Activated naive CD4-positive, alpha-beta T cell treated with anti-CD3 and anti-CD28 coated beads, Interleukin-2, amount 50 U/mL, for 16 hours (primary cell): Measurements from ENCODE around the gene OLFML1.

Experiments used
- DNase-seq: peaks from one replicate; pipeline ENCODE4 v3.0.0-alpha.2; 2020

The OLFML1 gene

GRCh38 chr11:7484131-7484530 lies 1.2 kb upstream of the OLFML1 start:
- no peak for DNase-seq

GRCh38 chr11:7484645-7485044 lies 661 bp upstream of the OLFML1 start:
- no peak for DNase-seq

GRCh38 chr11:7486098-7486780 lies 933 bp downstream of the OLFML1 start:
- DNase-seq: no peak

GRCh38 chr11:7486781-7487140 lies 1.5 kb downstream of the OLFML1 start:
- DNase-seq: no peak

GRCh38 chr11:7487360-7487759 lies 2.1 kb downstream of the OLFML1 start:
- DNase-seq: no peak

GRCh38 chr11:7488681-7489080 lies 3.4 kb downstream of the OLFML1 start:
- DNase-seq: no peak

- no peak for DNase-seq
These were observed 4.1 kb downstream of the OLFML1 start for GRCh38 chr11:7489376-7489775.

- DNase-seq: no peak
These were observed 4.7 kb downstream of the OLFML1 start for GRCh38 chr11:7490054-7490453.

GRCh38 chr11:7490535-7490934 lies 5.2 kb downstream of the OLFML1 start:
- DNase-seq: no peak

- DNase-seq: no peak
These were observed 6.9 kb downstream of the OLFML1 start for GRCh38 chr11:7492253-7492652.

- no peak for DNase-seq
These were observed 8.4 kb downstream of the OLFML1 start for GRCh38 chr11:7493670-7494069.

- DNase-seq: no peak
These were observed 8.9 kb downstream of the OLFML1 start for GRCh38 chr11:7494086-7494745.

GRCh38 chr11:7495882-7496551 lies 10.7 kb downstream of the OLFML1 start:
- no peak for DNase-seq

GRCh38 chr11:7498193-7498592 lies 12.9 kb downstream of the OLFML1 start:
- no peak for DNase-seq

GRCh38 chr11:7499081-7499480 lies 13.8 kb downstream of the OLFML1 start:
- DNase-seq: no peak

- DNase-seq: no peak
These were observed 14.9 kb downstream of the OLFML1 start for GRCh38 chr11:7500251-7500650.

- no peak for DNase-seq
These were observed 15.9 kb downstream of the OLFML1 start for GRCh38 chr11:7501251-7501650.

- no peak for DNase-seq
These were observed 16.6 kb downstream of the OLFML1 start for GRCh38 chr11:7501894-7502293.

- DNase-seq: no peak
These were observed 20.9 kb downstream of the OLFML1 start for GRCh38 chr11:7506243-7506642.

- DNase-seq: no peak
These were observed 22.8 kb downstream of the OLFML1 start for GRCh38 chr11:7508087-7508486.

GRCh38 chr11:7509966-7510365 lies 24.7 kb downstream of the OLFML1 start:
- no peak for DNase-seq

GRCh38 chr11:7511401-7511800 lies 26.1 kb downstream of the OLFML1 start:
- no peak for DNase-seq

- DNase-seq: no peak
These were observed 27.4 kb downstream of the OLFML1 start for GRCh38 chr11:7512525-7513233.
